ENCODE measurements around the gene TLE7. TPM values are rescaled to one million over a fixed set of nuclear protein-coding genes. Genes with fewer than 3 reads are reported as not detected.

The TLE7 gene
- total and polyA plus RNA-seq, 2 of the 8 experiments (the other 6 are each of a cell fraction or from before 2014, with no cell fraction given) = 0.03 TPM; not detected in 1

DNA sequence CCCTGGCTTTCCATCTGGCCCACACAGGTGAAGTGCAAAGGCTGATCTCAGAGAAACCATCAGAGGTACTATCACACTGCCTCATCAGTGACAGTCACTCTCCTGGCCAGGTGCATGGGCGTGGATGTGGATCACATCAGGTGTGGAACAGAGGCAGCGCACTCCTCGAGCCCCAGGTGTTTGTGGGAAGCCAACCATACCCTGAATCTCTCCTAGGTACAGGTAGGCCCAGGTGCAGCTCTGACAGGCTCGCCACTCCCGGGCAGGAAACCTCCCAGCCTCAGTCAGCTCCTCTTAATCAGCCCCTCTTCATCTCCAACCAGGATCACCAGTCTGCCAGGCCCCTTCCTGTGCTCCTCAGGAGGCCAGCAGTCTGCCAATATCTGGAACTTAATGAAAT lies 31.7 kb downstream of the TLE7 start (continued):
- TF ChIP-seq, protein P1, sequence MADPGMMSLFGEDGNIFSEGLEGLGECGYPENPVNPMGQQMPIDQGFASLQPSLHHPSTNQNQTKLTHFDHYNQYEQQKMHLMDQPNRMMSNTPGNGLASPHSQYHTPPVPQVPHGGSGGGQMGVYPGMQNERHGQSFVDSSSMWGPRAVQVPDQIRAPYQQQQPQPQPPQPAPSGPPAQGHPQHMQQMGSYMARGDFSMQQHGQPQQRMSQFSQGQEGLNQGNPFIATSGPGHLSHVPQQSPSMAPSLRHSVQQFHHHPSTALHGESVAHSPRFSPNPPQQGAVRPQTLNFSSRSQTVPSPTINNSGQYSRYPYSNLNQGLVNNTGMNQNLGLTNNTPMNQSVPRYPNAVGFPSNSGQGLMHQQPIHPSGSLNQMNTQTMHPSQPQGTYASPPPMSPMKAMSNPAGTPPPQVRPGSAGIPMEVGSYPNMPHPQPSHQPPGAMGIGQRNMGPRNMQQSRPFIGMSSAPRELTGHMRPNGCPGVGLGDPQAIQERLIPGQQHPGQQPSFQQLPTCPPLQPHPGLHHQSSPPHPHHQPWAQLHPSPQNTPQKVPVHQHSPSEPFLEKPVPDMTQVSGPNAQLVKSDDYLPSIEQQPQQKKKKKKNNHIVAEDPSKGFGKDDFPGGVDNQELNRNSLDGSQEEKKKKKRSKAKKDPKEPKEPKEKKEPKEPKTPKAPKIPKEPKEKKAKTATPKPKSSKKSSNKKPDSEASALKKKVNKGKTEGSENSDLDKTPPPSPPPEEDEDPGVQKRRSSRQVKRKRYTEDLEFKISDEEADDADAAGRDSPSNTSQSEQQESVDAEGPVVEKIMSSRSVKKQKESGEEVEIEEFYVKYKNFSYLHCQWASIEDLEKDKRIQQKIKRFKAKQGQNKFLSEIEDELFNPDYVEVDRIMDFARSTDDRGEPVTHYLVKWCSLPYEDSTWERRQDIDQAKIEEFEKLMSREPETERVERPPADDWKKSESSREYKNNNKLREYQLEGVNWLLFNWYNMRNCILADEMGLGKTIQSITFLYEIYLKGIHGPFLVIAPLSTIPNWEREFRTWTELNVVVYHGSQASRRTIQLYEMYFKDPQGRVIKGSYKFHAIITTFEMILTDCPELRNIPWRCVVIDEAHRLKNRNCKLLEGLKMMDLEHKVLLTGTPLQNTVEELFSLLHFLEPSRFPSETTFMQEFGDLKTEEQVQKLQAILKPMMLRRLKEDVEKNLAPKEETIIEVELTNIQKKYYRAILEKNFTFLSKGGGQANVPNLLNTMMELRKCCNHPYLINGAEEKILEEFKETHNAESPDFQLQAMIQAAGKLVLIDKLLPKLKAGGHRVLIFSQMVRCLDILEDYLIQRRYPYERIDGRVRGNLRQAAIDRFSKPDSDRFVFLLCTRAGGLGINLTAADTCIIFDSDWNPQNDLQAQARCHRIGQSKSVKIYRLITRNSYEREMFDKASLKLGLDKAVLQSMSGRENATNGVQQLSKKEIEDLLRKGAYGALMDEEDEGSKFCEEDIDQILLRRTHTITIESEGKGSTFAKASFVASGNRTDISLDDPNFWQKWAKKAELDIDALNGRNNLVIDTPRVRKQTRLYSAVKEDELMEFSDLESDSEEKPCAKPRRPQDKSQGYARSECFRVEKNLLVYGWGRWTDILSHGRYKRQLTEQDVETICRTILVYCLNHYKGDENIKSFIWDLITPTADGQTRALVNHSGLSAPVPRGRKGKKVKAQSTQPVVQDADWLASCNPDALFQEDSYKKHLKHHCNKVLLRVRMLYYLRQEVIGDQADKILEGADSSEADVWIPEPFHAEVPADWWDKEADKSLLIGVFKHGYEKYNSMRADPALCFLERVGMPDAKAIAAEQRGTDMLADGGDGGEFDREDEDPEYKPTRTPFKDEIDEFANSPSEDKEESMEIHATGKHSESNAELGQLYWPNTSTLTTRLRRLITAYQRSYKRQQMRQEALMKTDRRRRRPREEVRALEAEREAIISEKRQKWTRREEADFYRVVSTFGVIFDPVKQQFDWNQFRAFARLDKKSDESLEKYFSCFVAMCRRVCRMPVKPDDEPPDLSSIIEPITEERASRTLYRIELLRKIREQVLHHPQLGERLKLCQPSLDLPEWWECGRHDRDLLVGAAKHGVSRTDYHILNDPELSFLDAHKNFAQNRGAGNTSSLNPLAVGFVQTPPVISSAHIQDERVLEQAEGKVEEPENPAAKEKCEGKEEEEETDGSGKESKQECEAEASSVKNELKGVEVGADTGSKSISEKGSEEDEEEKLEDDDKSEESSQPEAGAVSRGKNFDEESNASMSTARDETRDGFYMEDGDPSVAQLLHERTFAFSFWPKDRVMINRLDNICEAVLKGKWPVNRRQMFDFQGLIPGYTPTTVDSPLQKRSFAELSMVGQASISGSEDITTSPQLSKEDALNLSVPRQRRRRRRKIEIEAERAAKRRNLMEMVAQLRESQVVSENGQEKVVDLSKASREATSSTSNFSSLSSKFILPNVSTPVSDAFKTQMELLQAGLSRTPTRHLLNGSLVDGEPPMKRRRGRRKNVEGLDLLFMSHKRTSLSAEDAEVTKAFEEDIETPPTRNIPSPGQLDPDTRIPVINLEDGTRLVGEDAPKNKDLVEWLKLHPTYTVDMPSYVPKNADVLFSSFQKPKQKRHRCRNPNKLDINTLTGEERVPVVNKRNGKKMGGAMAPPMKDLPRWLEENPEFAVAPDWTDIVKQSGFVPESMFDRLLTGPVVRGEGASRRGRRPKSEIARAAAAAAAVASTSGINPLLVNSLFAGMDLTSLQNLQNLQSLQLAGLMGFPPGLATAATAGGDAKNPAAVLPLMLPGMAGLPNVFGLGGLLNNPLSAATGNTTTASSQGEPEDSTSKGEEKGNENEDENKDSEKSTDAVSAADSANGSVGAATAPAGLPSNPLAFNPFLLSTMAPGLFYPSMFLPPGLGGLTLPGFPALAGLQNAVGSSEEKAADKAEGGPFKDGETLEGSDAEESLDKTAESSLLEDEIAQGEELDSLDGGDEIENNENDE (IDR thresholded peaks at IDR 0.05; ENCODE audit: insufficient replicate concordance, low read length) = no peak
- TF ChIP-seq, protein P2, sequence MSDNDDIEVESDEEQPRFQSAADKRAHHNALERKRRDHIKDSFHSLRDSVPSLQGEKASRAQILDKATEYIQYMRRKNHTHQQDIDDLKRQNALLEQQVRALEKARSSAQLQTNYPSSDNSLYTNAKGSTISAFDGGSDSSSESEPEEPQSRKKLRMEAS (IDR thresholded peaks at IDR 0.05) = no peak
